Activated T-cell treated with anti-CD3 and anti-CD28 coated beads for 1 hour (primary cell): ENCODE results near the gene HSD17B12.

Experiments used
- DNase-seq: peaks from one replicate; pipeline ENCODE4 v3.0.0-alpha.2; 2020; ENCODE audit warnings: low read depth

Gene HSD17B12

GRCh38 chr11:43688394-43688793 lies 7.9 kb downstream of the HSD17B12 start:
- no peak for DNase-seq

DNA sequence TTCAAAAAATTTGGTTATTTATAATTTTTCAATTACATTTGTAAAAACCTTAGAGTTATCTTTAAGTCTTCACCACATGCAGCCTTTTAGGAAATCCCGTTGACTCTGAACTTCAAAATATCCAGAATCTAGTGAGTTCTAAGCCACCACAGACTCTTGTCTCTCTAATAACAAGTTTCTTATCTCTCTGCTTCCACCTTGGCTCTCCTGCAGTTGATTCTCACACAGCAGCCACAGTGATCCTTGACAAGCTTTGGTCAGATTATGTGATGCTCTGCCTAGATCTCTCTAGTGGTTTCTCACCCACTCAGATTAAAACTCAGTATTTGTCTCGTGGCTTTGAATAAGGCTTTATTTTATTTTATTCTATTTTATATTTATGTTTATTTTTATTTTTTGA lies 8.6 kb downstream of the HSD17B12 start:
- DNase-seq = no peak

- no peak for DNase-seq
These were observed 10.6 kb downstream of the HSD17B12 start for GRCh38 chr11:43690929-43691725.

GRCh38 chr11:43691806-43692205 lies 11.3 kb downstream of the HSD17B12 start:
- no peak for DNase-seq

DNA sequence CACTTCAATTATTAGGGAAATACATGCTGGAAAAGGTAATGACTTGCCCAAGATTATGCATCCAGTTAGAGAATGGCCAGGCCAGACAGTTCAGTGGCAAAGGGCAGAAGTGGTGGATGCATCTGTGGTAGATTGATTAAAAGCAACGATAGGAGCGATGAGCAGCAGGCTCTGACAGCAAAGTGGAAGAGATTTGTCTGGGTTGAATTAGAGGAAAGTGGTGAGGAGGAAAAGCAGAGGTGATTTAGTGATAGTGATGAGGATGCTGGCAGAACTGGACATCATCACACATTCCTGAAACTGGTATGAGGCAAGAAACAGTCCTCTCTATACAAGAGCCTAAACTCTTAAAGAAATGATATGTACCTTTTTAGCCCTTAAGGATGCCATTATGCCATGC lies 12.5 kb downstream of the HSD17B12 start:
- DNase-seq = no peak

DNA sequence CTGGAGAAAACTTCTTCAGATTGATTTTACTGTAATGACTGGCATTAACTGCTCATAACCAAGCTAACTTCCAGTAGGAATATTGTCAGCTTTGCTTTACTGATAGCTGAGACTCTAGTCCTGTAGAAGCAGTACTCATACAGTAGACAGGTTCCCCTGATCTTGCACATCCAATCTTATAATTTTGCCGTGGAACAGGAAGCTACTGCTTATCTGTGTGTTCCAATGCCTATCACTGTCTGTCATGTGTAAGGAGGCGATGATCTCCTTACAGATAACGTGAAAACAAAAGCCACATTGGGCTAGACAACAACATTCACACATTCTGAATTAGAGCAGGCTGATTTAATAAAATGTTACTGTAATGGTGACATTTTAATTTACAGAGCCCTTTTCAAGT lies 13.2 kb downstream of the HSD17B12 start:
- no peak for DNase-seq

GRCh38 chr11:43694477-43694876 lies 13.9 kb downstream of the HSD17B12 start:
- DNase-seq = no peak

- DNase-seq = no peak
These were observed 17.1 kb downstream of the HSD17B12 start for GRCh38 chr11:43697679-43698078.

- DNase-seq = no peak
These were observed 19.3 kb downstream of the HSD17B12 start for GRCh38 chr11:43699870-43700269.

GRCh38 chr11:43706631-43707030 lies 26.1 kb downstream of the HSD17B12 start:
- DNase-seq = no peak

GRCh38 chr11:43708776-43709175 lies 28.2 kb downstream of the HSD17B12 start:
- DNase-seq = no peak

- no peak for DNase-seq
These were observed 29.2 kb downstream of the HSD17B12 start for GRCh38 chr11:43709689-43710088.

DNA sequence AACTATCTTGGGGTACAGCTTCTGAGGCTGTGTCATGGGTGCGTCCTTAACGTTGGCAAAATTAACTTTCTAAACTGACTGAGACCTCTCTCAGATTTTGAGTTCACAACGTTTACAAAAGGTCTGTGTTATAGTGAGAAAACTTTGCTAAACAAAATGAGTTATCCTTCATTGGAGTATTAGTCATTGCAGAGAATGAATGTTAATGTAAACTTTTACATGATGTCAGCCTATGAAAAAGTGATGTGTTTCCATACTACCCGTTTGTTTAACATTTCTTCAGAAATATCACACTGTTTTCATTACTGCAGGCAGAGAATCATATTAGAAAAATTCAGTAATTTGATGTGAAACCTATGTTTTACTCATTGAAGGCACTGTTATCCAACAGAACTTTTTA lies 32.1 kb downstream of the HSD17B12 start:
- DNase-seq = no peak

DNA sequence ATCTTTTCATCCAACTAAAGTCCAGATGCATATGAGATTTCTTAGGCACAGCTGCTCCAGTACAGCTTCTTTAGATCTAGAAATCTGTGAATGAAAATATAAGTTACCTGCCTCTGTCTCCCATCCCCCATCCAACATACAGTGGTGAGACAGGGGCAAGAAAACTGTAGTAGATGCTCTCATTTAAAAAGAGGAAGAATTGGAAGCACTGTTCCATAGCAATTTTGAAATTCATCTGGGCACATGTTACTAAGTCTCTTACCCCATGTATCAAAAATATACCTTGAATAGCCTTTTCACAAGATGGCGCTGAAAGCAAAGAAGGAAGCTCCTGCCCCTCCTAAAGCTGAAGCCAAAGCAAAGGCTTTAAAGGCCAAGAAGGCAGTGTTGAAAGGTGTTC lies 37.8 kb downstream of the HSD17B12 start:
- no peak for DNase-seq

DNA sequence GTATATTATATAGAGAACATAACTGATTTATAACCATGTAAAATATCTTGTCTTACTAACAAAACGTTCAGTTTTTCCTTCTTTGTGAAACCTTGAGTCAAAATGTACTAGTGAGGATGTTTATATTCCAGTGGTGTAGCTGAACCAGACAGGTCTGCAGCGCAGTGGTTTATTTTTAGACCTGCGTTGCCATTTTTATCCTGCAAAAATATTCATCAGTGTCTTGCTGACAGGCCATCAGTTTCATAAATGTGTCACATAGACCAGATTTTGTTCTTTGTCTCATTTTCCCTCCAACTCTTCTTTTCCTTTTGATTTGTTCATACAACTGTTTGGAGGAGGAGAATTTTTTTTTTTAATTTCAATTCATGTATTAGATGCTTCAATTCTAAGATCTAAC lies 43.1 kb downstream of the HSD17B12 start:
- DNase-seq = no peak

DNA sequence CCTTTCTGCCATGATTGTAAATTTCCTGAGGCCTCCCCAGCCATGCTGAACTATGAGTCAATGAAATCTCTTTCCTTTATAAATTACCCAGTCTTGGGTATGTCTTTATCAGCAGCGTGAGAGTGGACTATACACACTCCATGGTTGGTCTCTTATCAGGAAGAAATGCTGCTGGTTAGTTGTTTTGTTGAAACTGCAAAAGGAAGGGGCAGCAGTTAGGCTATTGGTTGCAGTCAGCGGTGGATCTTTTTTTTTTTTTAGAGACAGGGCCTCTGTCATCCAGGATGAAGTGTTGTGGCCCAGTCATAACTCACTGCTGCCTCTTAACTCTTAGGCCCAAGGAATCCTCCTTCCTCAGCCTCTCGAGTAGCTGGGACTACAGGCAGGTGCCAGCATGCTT lies 51.7 kb downstream of the HSD17B12 start:
- no peak for DNase-seq

DNA sequence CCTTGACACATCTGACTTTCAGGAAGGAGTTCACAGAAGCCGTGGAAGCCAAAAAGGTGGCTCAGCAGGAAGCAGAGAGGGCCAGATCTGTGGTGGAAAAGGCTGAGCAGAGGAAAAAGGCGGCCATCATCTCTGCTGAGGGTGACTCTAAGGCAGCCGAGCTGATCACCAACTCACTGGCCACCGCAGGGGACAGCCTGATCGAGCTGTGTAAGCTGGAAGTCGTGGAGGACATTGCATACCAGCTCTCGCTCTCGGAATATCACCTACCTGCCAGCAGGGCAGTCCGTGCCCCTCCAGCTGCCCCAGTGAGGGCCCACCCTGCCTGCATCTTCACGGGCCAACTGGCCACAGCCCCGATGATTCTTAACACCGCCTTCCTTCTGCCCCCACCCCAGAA lies 53.7 kb downstream of the HSD17B12 start:
- no peak for DNase-seq

DNA sequence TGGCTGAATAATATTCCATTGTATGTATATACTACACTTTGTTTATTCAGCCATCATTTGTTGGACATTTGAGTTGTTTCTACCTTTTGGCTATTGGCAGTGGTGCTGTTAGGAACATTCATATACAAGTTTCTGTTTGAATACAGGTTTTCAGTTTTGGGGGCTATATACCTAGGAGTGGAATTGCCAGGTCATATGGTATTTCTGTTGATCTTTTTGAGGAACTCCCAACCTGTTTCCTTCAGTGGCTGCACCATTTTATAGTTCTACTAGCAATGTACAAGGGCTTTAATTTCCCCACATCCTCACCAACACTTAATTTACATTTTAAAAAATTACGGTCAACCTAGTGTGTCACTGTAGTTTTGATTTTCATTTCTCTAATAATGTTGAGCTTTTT lies 54.6 kb downstream of the HSD17B12 start:
- DNase-seq = no peak

DNA sequence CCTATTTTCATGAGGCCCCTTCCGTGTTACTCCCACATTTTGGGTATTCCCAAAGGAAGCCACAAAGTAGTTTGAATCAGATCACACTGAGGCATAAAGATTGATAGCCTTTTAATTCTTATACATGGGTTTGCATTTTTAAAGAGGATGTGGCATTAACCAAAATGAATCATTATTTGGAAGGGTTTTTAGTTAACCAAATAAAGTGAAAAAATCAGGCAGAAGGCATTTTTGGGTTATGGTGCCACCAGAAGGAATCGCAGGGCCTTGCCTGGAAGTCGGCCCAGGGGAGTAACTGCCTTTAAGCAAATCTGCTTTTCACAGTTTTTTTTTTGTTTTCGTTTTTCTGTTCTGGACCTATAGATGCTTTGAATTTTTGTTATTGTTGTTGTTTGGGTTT lies 55.4 kb downstream of the HSD17B12 start:
- no peak for DNase-seq

GRCh38 chr11:43736502-43737200 lies 56.1 kb downstream of the HSD17B12 start:
- no peak for DNase-seq

GRCh38 chr11:43737201-43737590 lies 56.7 kb downstream of the HSD17B12 start:
- no peak for DNase-seq

GRCh38 chr11:43738600-43739409 lies 58.3 kb downstream of the HSD17B12 start:
- DNase-seq = no peak

DNA sequence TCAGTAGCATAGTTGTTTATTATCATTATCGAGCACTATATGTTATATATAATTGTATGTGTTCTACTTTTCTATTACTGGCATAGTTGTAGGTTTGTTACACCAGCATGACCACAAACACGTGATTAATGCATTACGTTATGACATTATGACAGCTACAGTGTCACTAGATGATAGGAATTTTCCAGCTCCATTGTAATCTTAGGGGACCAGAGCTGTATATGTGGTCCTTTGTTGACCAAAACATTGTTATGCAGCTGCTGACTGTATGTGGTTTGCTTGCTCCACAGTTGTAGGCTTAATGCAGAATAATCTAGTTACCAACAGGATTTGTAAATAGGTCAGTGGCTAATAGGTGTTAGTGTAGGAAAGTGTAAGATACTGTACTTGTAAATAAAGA lies 66.1 kb downstream of the HSD17B12 start:
- no peak for DNase-seq
